NCI-H82 treated with DMSO at 0.1 percent for 48 hours (cell line): ENCODE results near the gene GFOD2.

Experiments used
- DNase-seq: peaks from one replicate; lab custom pipeline; 2025; ENCODE audit not compliant: unreplicated experiment; lab: John Stamatoyannopoulos, UW

Gene GFOD2

DNA sequence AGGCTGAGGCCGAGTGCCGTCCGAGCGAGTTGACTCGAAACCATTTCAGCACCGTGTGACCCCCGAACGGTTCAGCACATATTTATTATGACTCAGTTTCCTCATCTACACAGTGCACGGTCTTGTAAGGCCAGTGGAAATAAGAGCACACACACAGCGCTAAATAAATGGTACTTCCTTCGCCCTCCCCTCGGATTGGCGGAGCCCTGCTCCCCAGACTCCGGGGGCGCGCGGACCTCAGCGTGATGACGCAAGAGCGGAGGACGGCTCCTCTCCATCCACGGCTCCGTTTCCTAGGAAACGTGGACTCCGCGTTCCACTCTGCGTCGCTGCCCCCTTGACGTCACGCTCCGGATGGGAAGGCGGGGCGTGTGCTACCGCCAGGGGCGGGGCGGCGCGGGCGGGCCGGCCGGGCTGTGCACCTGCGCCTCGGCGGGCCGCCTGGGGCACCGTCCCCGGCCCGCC is 58.5 kb downstream of the GFOD2 start, which contains the start of gene PARD6A:
Gene PARD6A (plus strand): TSS at position 397 of the 465 bp plus-strand sequence. CDS start 79 bp downstream, outside the sequence.
- peak; percentile 78 for DNase-seq

DNA sequence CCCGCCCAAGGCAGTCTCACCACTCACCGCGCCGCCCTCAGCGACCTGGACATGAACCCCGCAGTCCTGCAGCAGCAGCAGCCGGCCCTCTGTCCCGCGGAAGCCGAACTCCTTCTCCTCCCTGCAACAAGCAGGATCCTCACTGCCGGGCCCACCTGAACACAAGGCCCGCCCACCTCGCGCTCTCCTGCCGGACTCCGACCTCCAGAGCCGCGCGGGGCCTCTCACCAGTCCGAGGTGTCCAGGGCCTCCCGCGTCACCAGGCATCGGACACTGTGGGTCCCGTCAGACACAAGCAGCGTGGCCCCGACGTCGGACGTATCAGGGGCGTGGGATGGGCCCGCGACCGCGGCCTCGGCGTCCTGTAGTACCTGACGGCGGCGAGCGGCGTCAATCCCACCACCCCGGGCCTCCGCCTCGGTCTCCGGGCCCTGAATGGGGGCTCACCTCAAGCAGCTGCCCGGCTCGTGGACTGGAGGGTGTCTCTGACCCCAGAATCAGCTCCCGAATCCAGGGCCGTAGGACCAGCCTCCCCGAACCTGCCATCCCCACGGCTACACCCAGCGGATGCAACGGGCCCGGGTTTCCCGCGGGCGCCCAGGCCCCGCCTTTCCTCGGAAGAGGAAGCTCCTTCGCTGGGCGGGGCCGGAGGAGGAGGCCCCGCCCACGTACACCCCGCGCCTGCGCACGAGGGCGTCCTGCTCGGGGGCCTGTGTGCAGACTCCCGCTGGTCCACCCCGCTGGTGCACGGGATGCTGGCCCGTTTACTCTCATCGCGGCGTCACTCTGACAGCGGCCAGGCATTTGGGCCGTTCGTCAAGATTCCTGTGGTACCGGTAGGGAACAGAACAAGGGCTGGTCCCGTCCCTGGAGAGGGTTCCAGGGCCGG is 59.2 kb downstream of the GFOD2 start, which contains the start of gene ACD:
Gene ACD (minus strand): TSS at position 586 of the 889 bp plus-strand sequence. CDS start 40 bp downstream, at position 546.
- peak; percentile 54 for DNase-seq

DNA sequence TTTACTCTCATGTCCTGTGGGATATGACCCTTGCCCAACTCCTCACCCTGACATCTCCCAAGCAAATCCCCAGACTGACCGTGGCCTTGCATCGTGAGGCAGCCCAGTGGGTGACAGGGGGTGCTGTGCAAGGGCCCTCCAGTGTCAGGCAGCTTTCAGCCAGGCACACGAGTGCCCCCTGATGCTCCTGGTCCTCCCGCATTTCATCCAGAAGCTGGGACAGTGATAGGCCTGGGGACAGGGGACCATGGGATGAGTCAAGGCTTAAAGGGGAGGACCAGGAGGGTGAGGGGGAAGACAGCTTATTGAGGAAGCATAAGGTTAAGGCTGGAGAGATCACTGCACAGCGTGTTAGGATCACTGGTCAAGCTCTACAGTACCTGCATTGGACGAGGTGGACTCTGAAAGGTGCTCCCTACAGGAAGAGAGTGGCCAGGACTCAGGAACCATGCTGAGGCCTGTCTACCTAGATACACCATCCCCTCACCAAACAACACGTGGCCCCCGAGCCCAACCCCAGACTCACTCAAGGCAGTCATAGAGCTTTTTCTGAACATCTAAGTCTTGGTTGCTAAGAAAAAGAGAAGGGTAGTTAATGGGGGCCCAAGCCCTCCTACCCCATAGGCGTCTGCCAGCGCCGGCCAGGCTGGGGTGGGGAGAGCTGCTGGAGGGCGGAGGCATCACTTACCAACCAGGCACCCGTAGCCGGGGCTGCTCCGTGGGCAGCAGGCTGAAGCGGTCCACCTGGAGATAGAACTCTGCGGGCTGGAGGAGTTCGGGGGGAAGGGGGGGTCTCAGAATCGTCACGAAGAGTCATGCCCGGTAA is 60.1 kb downstream of the GFOD2 start:
- DNase-seq: no peak

- no peak for DNase-seq
Measured at GRCh38 chr16:67657751-67658518, 61.2 kb downstream of the GFOD2 start.

DNA sequence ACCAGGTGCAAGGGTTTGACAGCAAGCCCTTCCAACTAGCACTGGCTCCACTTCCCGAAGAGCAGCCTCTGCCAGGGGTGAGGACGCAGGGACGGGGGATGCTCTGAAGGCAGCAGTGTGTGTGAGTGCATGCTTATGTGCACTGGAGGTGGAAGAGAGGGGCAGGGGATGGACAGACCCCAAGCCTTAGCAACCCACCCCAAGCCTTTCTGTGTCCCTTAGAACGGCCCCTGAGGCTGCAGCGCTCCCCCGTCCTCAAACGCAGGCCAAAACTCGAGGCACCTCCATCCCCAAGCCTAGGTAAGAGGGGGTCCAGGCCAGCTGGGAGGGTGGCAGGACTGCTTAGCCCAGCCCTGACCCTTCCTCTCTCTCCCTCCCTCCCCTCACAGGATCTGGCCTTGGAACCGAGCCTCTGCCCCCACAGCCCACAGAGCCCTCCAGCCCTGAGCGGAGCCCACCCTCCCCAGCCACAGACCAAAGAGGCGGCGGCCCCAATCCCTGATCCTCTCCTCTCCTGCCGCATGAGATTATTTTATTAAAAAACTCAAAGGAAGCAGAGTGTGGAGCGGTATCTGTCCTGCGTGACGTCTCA is 62.0 kb downstream of the GFOD2 start:
- no peak for DNase-seq

GRCh38 chr16:67656344-67657016 is 62.6 kb downstream of the GFOD2 start:
- DNase-seq: no peak

GRCh38 chr16:67655363-67655762 is 63.8 kb downstream of the GFOD2 start:
- DNase-seq: no peak

DNA sequence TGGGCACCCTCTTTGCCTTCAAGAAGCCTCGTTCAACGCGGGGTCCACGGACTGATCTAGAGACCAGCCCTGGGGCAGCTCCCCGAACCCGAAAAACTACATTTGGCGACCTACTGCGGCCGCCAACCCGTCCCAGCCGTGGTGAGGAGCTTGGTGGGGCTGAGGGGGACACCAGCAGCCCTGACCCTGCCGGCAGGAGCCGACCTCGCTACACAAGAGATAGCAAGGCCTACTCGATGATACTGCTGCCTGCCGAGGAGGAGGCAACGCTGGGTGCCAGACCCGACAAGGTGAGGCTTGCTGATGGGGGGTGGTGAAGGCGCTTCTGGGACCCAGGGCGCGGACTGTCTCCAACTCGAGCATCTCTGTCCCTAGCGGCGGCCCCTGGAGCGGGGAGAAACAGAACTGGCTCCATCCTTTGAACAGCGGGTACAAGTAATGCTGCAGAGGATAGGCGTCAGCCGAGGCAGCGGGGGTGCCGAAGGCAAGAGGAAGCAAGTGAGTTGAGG is 64.7 kb downstream of the GFOD2 start:
- no peak for DNase-seq

GRCh38 chr16:67653789-67654402 is 65.2 kb downstream of the GFOD2 start:
- no peak for DNase-seq

GRCh38 chr16:67653128-67653788 is 65.9 kb downstream of the GFOD2 start:
- DNase-seq: no peak

GRCh38 chr16:67652578-67653127 is 66.5 kb downstream of the GFOD2 start:
- DNase-seq: no peak

GRCh38 chr16:67651847-67652246 is 67.3 kb downstream of the GFOD2 start:
- no peak for DNase-seq

- DNase-seq: no peak
Measured at GRCh38 chr16:67651039-67651438, 68.1 kb downstream of the GFOD2 start.

- DNase-seq: no peak
Measured at GRCh38 chr16:67650023-67650422, 69.1 kb downstream of the GFOD2 start.

GRCh38 chr16:67649494-67649931 is 69.6 kb downstream of the GFOD2 start:
- DNase-seq: no peak

DNA sequence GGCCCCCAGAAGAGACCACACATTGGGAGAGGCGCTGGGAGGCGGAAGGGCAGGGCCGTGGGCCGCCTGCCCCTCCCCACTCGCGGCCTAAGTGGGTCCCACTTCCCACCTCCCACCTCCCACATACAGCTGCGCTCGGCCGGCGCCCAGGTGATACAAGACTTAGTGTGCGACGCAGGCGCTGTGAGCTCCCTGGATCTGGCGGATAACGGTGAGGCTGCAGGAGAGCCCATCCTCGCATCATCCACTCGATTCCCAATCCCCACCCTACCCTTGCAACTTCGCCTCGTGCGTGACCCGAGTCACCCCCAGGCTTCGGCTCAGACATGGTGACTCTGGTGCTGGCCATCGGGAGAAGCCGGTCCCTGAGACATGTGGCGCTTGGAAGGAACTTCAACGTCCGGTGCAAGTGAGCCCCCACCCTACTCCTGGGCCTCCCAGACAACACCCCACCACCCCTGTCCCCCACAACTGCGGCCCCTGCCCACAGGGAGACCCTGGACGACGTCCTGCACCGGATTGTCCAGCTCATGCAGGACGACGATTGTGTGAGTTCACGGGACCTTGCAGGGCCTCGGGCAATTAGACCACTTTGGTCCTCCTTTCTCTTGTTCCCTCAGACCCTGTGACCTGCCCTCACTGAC is 70.2 kb downstream of the GFOD2 start:
- no peak for DNase-seq

DNA sequence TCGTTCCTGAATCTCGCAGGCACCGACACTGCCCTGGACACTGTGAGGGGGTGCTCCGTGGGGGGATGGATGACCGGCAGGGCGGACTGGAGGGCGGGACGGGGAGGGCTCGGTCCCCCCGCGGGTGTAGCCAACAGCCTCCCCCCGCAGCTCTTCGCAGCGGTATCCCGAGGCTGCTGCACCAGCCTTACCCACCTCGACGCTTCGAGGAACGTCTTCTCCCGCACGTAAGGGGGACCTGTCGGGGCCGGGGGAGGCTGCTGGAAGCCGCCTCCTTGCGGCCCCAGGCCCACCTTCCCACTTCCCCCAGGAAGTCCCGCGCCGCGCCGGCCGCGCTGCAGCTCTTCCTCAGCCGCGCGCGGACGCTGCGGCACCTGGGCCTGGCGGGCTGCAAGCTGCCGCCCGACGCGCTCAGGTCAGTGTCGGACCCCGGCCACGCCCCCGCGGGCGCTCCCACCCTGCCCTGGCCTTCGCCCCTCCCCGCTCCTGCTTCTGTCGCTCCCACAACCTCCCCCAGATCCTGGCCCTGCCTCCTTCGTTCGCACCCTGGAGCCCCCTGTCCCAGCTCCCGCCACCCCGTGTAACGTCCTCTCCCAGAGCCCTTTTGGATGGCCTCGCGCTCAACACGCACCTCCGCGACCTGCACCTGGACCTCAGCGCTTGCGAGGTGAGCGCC is 70.9 kb downstream of the GFOD2 start:
- DNase-seq: no peak
